Activated naive CD4-positive, alpha-beta T cell treated with anti-CD3 and anti-CD28 coated beads for 36 hours (primary cell): ENCODE measurements around the gene DOC2B. TPM values are rescaled to one million over a fixed set of nuclear protein-coding genes. Genes with fewer than 3 reads are reported as not detected.
"Not testable (repeated sequence)": the region's sequence is repeated elsewhere in the genome, so short reads cannot be mapped to it uniquely, and the experiment has no call there.

Source experiments
- CTCF ChIA-PET: fragments of 350-600 bp; sonication (Branson Sonifier 250); formaldehyde crosslinking; loops from one replicate; lab custom pipeline; 2021; ENCODE audit warnings: antibody characterized with exemption; lab: Charles Lee
- DNase-seq: peaks from one replicate; pipeline ENCODE4 v3.0.0-alpha.2; 2020
- H3K27ac Mint-ChIP-seq: one replicate; pipeline ENCODE4 v1.8.0; 2021; ENCODE audit warnings: mild to moderate bottlenecking, mixed read lengths
- H3K27me3 Mint-ChIP-seq: one replicate; pipeline ENCODE4 v1.8.0; 2021; ENCODE audit warnings: low read depth, mixed read lengths
- H3K36me3 Mint-ChIP-seq: one replicate; pipeline ENCODE4 v1.8.0; 2021; ENCODE audit warnings: low read depth, mixed read lengths
- H3K4me1 Mint-ChIP-seq: one replicate; pipeline ENCODE4 v1.8.0; 2021; ENCODE audit warnings: low read depth, mixed read lengths
- H3K4me3 Mint-ChIP-seq: one replicate; pipeline ENCODE4 v1.8.0; 2021; ENCODE audit warnings: mild to moderate bottlenecking, moderate library complexity, mixed read lengths
- H3K9me3 Mint-ChIP-seq: one replicate; pipeline ENCODE4 v1.8.0; 2021; ENCODE audit warnings: mixed read lengths
- intact Hi-C: fragments of 100-400 bp; cut with micrococcal nuclease; formaldehyde crosslinking; loops from one replicate; pipeline ENCODE4 v1.15.1; 2023
- total RNA-seq, 2 experiments: library from RNA; stranded (reverse); gene quantifications; one replicate each; pipeline ENCODE4 v1.2.3, GENCODE V29; 2021

The DOC2B gene
- total RNA-seq, 2 experiments from 2014 or later = 0.14 TPM; not detected in 1

DNA sequence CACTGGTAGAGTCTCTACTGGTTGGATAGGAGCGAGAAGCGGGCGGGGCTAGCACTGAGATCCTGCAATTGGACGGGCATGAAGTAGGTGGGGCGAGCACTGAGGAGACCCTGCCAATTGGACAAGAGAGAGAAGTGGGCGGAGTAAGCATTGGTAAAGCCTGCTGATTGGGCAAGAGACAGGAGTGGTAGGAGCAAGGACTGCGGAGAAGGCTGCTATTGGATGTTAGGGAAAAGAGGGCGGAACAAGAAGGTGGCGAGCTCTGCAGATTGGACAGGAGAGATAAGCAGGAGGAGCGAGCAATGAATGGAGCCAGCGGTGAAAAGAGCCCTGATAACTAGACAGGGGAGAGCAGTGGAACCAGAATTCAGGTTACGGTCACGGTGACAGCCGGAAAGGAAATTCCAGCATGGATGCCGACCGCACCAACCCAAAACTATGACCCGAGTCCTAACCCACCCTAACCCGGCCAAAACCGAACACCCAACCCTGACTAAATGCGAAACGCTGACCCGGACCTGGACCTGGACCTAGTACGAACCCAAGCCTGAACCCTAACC is 39.3 kb downstream of the DOC2B start:
- CTCF ChIA-PET = interaction anchor here (0.5 kb wide), 1 partner anchor 646 kb away, joined by 3 read pairs; no protein-coding TSS in a partner anchor
- H3K4me1 Mint-ChIP-seq = no peaks in the 10 kb centered on the region
- peaks cover 4% of the 10 kb centered on the region for H3K27me3 Mint-ChIP-seq
- H3K36me3 Mint-ChIP-seq = no peaks in the 10 kb centered on the region
- intact Hi-C loops = loop anchor here (2.0 kb wide), 1 partner anchor 839 kb away; no protein-coding TSS in a partner anchor
- no peaks in the 10 kb centered on the region for H3K9me3 Mint-ChIP-seq
- DNase-seq = no peak
- H3K27ac Mint-ChIP-seq = no peak overlapping the region
- no peak overlapping the region for H3K4me3 Mint-ChIP-seq

DNA sequence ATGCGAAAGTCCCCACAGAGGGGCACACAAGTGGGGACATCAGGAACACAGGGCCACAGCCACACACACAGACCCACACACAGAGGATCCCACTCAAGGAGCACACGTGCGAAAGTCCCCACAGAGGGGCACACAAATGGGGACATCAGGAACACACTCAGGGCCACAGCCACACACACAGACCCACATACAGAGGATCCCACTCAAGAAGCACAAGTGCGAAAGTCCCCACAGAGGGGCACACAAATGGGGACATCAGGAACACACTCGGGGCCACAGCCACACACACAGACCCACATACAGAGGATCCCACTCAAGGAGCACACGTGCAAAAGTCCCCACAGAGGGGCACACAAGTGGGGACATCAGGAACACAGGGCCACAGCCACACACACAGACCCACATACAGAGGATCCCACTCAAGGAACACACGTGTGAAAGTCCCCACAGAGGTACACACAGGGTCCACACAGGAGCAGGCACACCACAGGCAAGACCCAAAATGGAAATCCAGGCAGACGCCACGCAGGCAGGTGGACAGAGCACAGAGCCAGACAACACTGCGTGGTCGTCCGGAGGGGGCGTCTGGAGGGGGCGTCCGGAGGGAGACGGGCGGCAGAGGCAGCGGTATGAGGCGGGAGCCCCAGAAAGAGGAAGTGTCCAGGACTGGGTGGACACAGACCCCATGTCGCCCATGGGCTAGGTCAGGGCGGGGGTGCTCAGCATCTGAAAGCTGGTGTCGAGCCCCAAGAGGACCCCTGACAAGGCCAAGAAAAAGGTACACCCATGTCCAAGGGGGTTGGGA is 41.8 kb downstream of the DOC2B start:
- H3K27ac Mint-ChIP-seq, CTCF ChIA-PET, H3K9me3 Mint-ChIP-seq, H3K27me3 Mint-ChIP-seq, H3K36me3 Mint-ChIP-seq, H3K4me3 Mint-ChIP-seq, H3K4me1 Mint-ChIP-seq, intact Hi-C loops, DNase-seq: not testable (repeated sequence)

DNA sequence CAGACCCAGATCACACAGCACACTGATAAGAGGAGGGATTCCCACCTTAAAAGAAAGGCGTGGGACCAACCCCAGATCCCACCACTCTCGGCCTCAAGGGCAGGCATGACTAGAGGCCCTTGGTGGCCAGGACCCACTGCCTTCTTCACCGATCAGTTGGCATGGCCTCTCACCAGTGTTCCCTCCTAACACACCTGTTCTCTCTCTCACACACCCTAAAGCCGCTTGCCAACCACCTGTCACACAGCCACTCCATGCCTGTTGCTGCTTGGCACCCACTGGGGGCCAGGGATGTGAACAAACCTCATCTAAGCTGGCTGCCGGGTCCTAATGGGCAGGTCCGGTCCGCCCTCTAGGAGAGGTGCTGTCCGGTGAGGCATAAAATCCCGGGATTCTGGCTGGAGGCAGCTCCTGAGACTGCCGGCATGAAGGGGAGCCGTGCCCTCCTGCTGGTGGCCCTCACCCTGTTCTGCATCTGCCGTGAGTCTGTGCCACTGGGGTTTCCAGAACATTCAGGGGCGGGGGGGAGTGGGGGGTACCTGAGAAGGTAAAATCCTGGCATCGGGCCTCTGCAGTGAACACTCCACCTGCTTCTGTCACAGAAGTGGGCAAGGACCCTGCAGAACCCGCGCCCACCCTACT is 44.2 kb downstream of the DOC2B start, which contains the start of gene SCGB1C2:
SCGB1C2 (plus strand) TSS at position 404 of the 642 bp plus-strand sequence; CDS start at position 426, 22 bp downstream.
- DNase-seq, CTCF ChIA-PET, intact Hi-C loops, H3K9me3 Mint-ChIP-seq, H3K27ac Mint-ChIP-seq, H3K4me1 Mint-ChIP-seq, H3K36me3 Mint-ChIP-seq, H3K4me3 Mint-ChIP-seq, H3K27me3 Mint-ChIP-seq: not testable (repeated sequence)

DNA sequence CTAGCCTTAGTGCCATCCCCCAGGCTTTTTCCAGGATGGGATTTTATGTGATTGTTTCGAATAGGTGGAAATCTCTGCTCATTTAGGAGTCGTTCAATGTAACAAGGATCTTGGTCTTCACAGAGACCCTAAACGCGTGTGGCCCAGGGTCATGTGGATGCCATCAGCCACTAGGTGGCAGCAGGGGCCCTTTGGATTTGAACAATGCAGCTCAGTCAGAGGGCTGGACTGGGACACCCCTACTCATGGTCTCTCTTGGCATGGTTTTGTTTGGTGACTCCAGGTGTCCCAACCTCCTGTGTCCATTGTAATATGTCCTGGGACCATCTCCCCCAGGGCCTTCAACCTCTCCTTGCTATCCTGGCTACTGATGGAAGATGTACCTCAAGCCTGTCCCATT is 44.9 kb downstream of the DOC2B start:
- H3K27me3 Mint-ChIP-seq, CTCF ChIA-PET, H3K27ac Mint-ChIP-seq, H3K36me3 Mint-ChIP-seq, H3K4me1 Mint-ChIP-seq, intact Hi-C loops, H3K4me3 Mint-ChIP-seq, H3K9me3 Mint-ChIP-seq: not testable (repeated sequence)
- peak; percentile 87 for DNase-seq

DNA sequence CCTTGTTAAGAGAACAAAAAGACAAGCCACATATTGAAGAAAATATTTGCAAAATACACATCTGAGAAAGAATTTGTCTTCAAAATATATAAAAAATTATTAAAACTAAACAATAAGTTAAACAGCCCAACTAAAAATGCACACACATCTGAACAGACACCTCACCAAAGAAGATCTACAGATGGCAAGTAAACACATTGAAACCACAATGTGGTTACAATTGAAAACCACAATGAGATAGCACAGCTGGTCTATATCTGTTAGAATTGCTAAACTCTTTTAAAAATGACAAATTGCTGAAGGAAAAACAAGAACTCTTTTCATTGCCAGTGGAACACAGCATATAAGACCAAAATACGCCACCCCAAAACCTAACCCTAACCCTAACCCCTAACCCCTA is 45.6 kb downstream of the DOC2B start:
- H3K4me3 Mint-ChIP-seq, H3K27me3 Mint-ChIP-seq, H3K4me1 Mint-ChIP-seq, intact Hi-C loops, H3K27ac Mint-ChIP-seq, CTCF ChIA-PET, H3K36me3 Mint-ChIP-seq, H3K9me3 Mint-ChIP-seq, DNase-seq: not testable (repeated sequence)

DNA sequence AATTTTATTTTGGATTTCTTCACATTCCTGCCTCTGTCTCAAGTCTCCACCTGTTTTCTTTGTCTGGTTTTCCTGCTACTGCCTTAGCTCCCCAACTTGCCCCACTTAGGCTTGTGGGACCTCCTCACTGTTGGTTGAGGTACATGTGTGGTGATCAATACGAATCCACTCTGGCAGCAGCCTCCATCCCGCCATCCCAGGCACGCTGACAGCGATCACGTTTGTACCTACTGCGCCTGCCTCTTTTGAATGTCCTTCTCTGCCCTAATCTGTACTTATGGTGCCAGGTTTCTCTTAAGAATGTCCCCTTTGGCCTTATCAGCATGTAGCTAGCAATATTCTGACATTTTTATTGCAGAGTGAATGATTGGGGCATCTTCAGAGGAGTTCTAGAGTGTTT is 46.4 kb downstream of the DOC2B start:
- DNase-seq, CTCF ChIA-PET, H3K27me3 Mint-ChIP-seq, H3K4me1 Mint-ChIP-seq, H3K27ac Mint-ChIP-seq, intact Hi-C loops, H3K9me3 Mint-ChIP-seq, H3K4me3 Mint-ChIP-seq, H3K36me3 Mint-ChIP-seq: not testable (repeated sequence)

DNA sequence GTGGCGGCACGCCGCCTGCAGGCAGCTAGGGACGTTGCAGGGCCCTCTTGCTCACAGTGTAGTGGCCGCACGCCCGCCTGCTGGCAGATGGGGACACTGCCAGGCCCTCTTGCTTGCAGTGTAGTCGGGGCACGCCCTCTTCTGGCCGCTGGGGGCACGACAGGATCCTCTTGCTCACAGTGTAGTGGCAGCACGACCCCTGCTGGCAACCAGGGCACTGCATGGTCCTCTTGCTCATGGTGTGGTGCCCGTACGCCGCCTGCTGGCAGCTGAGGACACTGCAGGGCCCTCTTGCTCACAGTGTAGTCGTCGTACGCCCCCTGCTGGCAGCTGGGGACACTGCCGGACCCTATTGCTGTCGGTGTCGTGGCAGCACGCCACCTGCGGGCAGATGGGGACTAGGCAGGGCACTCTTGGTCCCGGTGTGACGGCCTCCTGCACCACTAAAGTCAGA is 47.1 kb downstream of the DOC2B start:
- H3K4me1 Mint-ChIP-seq, H3K27me3 Mint-ChIP-seq, H3K36me3 Mint-ChIP-seq, H3K9me3 Mint-ChIP-seq, CTCF ChIA-PET, H3K27ac Mint-ChIP-seq, H3K4me3 Mint-ChIP-seq, intact Hi-C loops: not testable (repeated sequence)
- peak; percentile 35 for DNase-seq

DNA sequence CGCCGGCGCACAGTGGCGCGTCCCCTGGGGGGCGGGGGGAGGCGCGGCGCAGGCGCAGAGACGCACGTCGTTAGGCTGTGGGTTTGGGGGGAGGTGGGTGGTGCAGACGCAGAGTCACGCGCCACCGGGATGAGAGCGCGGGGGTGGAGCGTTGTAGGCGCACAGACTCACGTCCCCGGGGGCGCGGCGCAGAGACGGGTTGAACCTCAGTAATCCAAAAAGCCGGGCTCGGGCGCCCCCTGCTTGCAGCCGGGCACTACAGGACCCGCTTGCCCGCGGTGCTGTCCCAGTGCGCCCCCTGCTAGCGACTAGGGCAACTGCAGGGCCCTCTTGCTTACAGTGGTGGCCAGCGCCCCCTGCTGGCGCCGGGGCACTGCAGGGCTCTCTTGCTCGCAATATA is 47.5 kb downstream of the DOC2B start:
- H3K9me3 Mint-ChIP-seq, H3K4me3 Mint-ChIP-seq, intact Hi-C loops, H3K27me3 Mint-ChIP-seq, H3K36me3 Mint-ChIP-seq, H3K4me1 Mint-ChIP-seq, CTCF ChIA-PET, H3K27ac Mint-ChIP-seq, DNase-seq: not testable (repeated sequence)

DNA sequence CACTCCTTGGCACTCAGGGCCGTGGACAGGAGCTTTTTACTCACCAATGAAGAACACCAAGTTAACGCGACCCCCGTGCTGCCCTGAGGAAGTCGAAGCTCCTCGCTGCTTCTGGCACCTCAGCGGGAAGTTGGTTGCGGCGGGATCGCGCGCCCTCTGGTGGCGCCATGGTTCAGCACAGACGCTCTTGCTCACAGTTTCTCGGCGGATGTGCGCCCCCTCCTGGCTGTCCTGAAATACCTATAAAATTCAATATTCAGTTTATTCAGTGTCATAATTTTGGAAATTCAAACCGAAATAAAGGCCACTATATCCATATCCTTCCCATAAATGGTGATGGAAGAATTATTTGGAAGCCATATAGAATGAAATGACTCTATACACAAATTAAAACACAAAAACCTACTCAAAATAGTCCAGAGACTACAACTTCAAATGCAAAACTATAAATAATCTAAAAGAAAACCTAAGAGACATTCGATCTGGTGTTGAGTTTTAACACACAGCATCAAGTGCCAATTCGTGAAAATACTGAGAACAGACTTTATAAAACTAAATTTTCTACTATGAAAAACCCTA is 63.0 kb downstream of the DOC2B start:
- intact Hi-C loops, DNase-seq, CTCF ChIA-PET, H3K27me3 Mint-ChIP-seq, H3K9me3 Mint-ChIP-seq, H3K36me3 Mint-ChIP-seq, H3K27ac Mint-ChIP-seq, H3K4me1 Mint-ChIP-seq, H3K4me3 Mint-ChIP-seq: not testable (repeated sequence)

DNA sequence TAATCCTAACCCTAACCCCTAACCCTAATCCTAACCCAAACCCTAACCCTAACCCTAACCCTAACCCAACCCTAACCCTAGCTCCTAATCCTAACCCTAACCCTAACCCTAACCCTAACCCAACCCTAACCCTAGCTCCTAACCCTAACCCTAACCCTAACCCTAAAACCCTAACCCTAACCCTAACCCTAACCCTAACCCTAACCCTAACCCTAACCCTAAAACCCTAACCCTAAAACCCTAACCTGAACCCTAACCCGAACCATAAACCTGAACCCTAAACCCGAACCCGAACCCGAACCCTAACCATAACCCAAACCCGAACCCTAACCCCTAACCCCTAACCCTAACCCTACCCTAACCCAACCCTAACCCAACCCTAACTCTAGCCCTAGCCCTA is 68.3 kb downstream of the DOC2B start:
- H3K36me3 Mint-ChIP-seq, H3K4me3 Mint-ChIP-seq, CTCF ChIA-PET, intact Hi-C loops, H3K27me3 Mint-ChIP-seq, H3K4me1 Mint-ChIP-seq, H3K9me3 Mint-ChIP-seq, DNase-seq, H3K27ac Mint-ChIP-seq: not testable (repeated sequence)
